NCI-H446 (cell line): ENCODE measurements around the gene LRRC41.
"Not testable (repeated sequence)": the region's sequence is repeated elsewhere in the genome, so short reads cannot be mapped to it uniquely, and the experiment has no call there.

Experiments used
- DNase-seq, 2 experiments: peaks; one replicate each; lab custom pipeline; 2025; lab: John Stamatoyannopoulos, UW

LRRC41 gene

DNA sequence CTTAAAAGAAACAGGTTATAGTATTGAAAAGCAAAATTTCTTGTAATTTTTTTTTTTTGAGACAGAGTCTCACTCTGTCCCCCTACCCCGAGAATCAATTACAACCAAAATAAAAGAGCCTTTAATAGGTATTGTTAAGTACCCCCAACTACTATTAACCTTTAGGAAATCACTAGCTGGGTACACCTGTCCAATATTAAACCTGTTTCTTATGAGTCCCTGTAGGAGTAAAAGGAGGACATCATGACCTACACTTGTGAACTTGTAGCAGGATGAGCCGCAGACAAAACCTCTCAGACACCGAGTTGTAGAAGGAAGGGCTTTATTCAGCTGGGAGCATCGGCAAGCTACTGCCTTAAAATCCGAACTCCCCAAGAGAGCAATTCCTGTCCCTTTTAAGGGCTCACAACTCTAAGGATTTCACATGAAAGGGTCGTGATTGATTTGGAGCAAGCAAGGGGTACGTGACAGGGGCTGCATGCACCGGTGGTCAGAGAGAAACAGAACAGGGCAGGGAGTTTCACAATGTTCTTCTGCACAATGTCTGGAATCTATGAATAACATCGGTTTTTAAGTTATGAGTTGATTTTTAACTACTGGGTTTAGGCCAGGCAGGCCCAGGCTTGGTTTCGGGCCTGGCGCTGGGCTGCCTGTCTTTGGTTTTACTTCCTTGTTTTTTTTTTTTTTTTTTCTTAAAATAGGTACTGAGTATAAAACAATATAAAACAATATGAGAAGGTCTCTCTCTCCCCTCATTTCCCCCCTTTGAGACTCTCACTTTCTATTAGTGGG, 22.1 kb upstream of the LRRC41 start:
- not testable (repeated sequence) for DNase-seq

DNA sequence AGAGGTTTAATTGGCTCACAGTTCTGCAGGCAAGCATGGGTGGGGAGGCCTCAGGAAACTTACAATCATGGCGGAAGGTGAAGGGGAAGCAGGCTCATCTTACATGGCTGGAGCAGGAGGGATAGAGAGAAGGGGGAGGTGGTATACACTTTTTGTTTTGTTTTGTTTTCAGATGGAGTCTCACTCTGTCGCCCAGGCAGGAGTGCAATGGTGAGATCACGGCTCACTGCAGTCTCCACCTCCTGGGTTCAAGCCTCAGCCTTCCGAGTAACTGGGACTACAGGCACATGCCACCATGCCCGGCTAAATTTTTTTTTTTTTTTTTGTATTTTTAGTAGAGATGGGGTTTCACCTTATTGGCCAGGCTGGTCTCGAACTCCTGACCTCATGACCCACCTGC, 18.8 kb upstream of the LRRC41 start:
- DNase-seq = not testable (repeated sequence)

DNA sequence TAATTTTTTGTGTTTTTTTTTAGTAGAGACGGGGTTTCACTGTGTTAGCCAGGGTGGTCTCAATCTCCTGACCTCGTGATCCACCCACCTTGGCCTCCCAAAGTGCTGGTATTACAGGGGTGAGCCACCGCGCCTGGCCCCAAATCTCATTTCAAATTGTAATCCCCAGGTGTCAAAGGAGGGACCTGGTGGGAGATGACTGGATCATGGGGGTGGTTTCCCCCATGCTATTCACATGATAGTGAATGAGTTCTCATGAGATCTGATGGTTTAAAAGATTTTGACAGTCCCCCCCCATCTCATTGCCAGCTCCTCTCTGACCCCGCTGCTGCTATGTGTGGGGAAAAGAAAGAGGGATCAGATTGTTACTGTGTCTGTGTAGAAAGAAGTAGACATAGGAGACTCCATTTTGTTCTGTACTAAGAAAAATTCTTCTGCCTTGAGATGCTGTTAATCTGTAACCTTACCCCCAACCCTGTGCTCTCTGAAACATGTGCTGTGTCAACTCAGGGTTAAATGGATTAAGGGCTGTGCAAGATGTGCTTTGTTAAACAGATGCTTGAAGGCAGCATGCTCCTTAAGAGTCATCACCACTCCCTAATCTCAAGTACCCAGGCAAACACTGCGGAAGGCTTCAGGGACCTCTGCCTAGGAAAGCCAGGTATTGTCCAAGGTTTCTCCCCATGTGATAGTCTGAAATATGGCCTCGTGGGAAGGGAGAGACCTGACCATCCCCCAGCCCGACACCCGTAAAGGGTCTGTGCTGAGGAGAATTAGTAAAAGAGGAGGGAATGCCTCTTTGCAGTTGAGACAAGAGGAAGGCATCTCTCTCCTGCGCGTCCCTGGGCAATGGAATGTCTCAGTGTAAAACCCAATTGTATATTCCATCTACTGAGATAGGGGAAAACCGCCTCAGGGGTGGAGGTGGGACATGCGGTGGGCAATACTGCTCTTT, 16.8 kb upstream of the LRRC41 start:
- not testable (repeated sequence) for DNase-seq

DNA sequence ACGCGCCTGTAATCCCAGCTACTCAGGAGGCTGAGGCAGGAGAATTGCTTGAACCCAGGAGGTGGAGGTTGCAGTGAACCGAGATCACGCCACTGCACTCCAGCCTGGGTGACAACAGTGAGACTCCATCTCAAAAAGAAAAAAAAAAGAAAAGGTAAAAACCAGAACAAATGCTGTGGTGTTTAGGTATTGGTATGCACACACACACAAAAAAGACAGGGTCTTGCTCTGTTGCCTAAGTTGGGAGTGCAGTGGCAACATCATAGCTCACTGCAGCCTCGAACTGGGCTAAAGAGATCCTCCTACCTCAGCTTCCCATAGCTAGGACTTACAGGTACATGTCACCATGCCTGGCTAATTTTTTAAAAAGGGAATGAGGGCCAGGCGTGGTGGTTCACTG, 15.9 kb upstream of the LRRC41 start:
- DNase-seq = not testable (repeated sequence)

DNA sequence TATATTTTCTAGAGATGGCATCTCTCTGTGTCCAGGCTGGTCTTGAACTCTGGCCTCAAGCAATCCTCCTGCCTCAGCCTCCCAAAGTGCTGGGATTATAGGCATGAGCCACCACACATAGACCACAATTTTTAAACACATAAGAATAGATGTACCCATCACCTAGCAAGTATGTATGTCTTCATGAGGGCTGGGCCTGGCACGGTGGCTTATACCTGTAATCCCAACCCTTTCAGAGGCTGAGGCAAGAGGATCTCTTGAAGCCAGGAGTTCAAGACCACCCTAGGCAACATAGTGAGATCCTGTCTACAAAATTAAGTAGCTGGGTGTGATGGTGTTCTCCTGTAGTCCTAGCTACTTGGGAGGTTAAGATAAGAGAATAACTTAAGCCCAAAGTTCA, 13.9 kb upstream of the LRRC41 start:
- DNase-seq = no peak

DNA sequence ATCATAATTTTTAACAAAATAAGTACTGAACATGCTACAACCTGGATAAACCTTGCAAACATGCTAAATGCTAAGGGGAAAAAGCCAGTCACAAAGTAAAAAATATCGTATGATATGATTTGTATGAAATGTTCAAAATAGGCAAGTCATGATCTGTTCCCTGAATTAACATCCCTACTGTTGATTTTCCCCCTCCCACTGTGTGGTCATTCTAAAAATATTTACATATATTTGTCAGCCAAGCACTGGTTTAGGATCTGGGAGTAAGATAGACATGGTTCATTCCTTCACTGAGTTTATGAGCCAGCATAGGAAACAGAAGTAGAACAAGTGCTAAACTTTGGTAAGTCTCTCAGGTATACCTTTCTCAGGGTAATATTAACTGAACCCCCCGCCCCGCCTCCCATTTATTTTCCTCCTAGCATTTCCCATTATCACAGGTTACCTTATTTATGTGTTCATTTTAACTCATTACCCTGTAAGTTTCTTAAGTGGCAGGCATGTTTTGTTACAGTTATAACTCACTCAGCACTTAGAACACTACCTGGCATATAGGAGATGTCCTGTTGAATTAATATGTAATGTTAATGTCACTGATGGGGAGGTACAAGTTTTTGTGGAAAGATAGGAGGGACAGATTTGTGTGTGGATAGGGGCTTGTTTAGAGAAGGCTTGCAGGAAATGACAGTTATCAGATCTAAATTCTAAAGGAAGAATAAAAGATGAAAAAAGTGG, 12.4 kb upstream of the LRRC41 start:
- no peak for DNase-seq

DNA sequence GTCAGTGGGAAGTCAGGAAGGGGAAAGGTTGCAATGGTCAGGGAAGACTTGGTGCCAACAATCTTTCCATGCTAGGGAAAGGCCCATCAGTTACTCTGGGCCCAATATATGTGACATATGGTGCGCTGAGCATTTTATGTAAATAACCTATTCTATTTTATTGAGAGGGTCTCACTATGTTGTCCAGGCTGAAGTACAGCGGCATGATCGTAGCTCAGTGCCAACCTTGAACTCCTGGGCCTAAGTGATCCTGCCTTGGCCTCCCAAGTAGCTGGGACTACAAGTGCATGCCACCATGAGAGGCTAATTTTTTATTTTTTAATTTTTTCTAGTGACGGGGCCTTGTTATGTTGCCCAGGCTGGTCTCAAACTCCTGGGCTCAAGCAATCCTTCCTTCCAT, 6.9 kb upstream of the LRRC41 start:
- no peak for DNase-seq

DNA sequence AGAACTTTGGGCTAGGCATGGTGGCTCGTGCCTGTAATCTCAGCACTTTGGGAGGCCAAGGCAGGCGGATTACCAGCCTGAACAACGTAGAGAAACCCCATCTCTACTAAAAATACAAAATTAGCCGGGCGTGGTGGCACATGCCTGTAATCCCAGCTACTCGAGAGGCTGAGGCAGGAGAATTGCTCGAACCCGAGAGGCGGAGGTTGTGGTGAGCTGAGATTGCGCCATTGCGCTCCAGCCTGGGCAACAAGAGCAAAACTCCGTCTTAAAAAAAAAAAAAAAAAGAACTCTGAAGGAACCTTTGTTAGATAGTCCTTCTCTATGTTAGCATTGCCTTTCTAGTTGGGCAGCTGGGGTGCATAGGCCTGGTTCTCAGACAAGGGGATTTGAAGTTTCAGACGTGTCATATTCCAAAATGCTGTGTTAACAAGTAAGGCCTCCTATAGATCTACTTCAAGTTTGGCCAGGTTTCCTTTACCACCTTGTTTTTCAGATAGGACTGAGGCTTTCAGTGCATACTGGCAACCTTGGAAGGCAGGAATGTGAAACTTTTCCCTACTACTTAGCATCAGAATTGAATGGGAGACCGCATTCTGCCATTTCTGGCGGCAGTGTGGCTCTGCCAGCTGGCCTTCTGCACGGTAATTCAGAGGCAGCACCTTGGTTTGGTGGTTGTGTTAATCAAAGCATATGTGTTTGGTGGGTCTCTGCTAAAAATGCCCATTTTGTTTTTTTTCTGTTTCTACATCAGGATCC, 6.2 kb upstream of the LRRC41 start:
- no peak for DNase-seq

DNA sequence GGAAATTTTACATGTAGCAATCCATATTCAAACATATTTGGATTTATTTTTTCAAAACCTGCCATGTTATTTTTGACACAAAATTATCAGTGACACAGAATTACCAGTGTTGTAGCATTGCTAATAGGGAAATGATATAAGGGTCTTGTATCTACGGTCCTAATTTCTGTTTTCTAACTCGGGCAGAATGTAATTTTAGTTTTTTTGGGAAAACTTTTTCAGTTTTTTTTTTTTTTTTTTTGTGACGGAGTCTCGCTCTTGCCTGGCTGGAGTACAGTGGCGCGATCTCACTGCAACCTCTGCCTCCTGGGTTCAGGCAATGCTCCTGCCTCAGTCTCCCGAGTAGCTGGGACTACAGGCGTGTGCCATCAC, 2.7 kb upstream of the LRRC41 start:
- DNase-seq = no peak

DNA sequence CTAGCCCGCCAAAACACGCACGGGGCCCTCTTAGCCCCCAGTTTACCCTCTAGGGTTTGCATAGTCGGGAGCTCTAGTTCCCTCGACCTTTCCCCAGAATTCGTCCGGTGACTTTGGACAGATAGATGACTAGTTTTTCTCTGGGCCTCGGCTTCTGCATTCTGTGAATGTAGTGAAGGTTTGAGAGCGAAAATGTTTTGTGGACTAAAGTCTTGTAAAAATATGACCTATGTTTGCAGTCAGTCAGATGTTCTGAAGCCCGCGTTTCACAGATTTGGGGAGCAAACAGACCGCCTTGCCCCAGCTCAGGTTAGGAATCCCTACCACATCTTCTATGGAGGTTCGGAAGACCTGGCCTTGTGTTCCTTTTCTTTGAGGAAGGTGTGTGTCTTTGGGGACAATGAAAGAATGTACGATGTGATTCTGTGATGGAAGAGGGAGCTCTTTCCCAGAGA, 483 bp upstream of the LRRC41 start:
- DNase-seq = no peak

DNA sequence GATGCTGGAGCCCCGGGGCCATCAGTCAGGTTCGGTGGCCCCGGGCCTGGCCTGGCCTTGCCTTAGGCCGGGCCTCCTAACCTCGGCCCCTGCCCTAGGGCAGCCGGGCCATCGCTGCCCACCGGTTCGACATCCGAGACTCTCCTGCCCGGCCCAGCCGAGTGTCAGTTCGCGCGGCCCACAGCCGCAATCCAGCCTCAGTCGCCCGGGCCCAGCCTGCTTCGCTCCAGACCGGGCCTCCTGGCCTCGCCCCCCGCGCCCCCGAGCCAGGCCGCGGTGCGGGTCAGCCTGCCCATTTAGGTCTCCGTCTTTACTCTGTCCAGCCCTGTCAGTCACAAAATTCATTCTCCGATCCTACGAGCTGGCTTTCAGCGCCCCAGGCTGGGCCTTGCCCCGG, 777 bp downstream of the LRRC41 start:
- DNase-seq = no peak

DNA sequence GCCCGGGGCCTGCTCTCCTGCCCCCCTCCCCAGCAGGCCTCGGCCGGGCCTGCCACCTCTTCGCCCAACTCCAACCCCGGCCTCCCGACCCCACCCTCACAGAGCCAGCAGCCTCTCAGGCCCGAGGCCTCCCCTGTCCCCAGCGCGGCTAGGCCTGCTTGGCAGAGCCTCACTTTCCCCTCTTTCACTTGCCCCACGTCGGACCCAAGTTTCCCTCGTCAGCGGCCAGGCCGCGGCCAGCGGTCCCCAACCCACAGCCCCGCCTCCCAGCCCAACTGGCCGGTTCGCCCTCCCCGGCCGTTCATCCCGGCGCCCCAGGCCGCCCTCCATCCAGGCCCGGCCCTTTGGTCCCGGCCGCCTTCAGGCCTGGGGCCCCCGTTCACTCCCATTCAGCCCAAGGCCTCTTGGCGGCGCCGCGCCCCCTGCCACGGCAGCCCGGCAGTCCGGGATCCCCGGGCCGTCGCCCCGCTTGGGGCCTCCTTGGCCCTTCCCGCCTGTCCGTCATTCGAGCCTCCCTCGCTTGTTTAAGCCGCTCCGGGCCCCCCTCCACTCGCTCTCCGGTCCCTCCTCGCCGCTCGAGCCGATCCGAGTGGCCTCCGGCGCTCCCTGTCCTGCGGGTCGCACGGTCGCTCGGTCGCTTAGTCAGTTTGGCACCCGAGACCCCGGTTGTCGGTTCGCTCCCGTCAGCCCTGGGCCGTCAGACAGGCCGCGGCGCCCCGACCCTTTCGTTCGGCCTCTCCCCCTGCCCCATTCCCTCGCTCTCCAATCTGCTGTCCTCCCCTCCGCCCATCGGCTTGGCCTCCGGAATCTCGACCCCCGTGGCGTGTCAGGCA, 1.4 kb downstream of the LRRC41 start:
- DNase-seq = peak in 1 of 2 experiments; percentile 44

DNA sequence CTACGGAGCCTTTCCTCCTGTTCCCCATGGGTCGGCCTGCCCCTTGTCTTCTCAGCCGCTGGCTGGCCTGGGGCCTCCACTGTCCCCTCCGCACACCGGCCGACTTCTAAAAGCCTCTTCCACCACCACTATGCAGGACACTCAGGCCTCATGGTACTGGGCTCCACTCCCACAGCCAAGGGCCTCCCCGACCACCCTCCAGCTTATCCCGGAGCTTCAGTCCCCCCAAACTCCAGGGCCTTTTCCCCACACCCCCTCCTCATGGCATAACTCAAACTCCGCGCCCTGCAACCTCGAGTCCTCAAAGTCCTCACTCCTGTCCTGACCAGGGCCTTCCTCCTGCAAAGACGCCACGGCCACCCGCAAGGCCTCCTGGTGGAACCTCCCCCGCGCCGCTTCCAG, 2.0 kb downstream of the LRRC41 start:
- no peak for DNase-seq

DNA sequence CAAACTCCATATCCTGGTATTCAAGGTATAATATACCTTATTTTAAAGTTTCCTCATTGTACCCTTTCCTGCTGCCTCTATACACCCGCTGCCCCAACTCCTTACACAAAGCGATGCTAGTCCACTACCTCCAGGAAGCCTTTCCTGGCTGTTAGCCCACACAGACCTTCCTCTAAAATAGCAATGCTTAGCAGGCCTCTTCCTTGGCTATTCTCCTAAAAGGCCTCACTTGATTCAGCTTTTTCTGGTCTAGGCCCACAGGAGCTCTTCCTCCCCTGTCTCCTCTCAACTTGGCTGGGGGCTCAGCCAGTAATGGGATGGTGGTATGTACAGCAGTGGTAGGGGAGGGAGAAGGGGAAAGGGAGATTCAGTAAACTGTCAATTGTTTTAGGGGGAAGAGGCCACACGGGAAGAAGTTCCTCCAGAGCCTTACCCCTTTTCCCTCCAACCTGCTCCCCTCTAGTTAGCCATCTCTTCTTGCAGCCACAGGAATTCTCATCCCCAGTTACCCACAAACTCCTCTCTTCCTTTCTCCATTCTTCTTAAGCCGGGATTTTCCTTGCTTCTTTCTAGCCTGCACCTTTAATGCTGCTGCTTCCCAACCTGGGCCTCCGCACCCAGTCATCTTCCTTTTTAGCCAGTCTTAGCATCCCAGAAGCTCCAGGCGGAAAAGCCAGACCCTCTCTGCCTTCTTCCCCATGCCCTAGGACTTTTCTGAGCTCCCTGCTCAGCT, 2.6 kb downstream of the LRRC41 start:
- DNase-seq = peak in 1 of 2 experiments; percentile 38

DNA sequence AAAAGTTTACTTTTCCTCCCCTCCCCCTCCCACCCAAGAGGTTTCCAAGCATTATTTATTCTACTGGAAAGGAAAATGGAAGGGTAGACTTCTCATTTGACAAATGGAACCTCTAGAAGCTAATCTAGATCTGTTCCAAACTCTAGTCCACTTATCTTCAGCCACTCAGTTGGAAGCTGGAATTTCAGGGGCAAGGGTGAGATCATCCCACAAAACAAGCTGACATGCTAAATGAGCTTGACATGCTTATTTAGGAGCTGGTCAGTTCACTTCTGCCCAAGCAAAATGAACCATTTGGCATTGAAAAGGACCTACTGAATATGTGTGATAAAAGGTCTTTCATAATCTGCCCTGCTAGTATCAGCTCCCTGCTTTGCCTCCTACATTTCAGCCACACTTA, 5.0 kb downstream of the LRRC41 start:
- DNase-seq = no peak

DNA sequence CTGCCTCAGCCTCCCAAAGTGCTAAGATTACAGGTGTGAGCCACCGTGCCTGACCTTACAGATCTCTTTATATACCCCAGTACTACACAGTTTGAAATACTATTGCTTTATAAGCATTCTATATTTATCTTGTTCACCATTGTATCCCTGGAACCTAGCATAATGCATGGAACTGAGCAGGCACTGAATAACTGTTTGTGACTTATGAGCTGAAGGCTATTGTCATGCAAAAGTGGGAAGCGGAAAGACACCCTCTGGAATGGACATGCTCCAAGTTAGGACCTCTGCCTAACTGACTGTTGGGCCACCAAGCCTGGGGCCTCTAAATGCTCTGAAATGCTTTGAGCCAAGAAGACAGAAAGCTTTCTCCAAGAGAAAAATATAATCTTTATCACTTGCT, 8.1 kb downstream of the LRRC41 start:
- DNase-seq = no peak

DNA sequence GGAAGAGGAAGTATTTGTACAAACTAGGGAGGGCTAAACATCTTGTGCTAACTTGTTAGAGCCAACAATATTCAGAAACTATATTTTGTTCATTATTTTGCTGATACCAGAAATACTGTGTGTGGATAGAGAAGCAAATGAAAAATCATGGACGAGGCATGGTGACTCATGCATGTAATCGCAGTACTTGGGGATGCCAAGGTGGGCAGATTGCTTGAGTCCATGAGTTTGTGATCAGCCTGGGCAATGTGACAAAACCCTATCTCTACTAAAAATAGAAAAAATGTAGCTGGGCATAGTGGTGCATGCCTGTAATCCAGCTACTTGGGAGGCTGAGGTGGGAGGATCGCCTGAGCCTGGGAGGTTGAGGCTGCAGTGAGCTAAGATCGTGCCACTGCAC, 13.4 kb downstream of the LRRC41 start:
- peak; percentile 37 to 67 for DNase-seq

DNA sequence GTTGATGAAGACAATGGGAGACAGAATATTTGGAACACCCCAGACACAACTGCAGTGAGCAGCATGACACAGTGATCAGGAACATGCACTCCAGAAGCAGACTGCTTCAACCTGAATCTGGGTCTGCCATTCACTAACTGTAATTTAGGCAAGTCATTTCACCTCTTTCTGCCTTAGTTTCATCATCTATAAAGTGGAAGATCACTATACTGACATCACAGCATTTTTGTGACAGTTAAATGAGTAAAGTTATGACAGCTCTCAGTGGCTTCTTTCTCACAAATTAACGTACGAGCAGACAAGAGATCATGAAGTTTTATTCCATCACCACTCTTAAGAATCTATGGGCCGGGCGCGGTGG, 14.3 kb downstream of the LRRC41 start:
- no peak for DNase-seq

DNA sequence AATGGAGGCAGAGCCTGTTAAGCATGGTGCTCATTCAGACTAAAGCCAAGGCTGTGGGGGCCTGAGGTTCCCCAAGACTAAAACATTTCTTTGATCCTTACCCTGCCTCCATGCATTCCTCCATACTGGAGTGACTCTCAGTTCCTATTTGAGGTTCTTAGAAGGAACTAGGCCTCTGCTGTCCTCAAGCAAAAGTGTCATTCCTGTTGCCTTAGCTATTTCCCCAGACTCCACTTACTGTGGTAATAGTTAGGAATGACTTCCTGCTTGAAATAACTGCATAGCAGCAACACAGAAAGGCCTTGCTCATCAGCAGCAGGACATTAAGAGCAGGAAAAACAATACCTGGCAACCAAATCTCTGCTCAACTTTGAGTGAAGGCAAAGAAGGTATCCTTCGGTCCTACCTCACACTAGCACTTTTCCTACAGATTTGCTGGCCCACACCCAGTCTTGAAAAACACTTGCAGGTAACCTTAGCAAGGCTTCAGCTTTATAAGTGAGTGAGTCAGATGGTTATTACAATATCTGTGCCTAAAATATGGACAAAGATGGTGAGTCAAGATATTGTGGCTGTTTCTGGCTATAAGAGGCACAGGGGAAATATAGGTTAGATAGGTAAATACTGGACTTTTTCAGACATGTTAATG, 14.8 kb downstream of the LRRC41 start:
- no peak for DNase-seq
